ENCODE data around the gene GADL1.

DNA sequence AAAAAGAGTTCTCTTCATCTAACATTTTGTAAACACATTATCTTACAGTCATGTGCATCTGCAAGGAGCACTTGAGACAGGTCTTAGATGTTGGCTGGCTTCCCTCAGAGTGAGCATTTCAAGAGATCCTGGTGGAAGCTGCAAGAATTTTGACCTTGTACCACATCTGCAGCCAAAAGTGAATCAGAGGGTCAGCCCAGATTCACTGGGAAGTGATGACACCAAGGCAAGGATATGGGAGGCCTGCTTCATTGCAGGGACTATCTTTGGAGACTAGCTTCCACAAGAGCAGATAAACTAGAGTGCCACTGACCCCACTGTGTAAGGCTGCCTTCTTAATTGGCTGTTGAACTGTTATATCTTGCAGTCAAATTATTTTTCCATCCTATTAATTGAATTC, 21.3 kb upstream of the GADL1 start:
- no peak for TF ChIP-seq POLR2A (IDR thresholded peaks at IDR 0.05)
- TF ChIP-seq, protein P1, sequence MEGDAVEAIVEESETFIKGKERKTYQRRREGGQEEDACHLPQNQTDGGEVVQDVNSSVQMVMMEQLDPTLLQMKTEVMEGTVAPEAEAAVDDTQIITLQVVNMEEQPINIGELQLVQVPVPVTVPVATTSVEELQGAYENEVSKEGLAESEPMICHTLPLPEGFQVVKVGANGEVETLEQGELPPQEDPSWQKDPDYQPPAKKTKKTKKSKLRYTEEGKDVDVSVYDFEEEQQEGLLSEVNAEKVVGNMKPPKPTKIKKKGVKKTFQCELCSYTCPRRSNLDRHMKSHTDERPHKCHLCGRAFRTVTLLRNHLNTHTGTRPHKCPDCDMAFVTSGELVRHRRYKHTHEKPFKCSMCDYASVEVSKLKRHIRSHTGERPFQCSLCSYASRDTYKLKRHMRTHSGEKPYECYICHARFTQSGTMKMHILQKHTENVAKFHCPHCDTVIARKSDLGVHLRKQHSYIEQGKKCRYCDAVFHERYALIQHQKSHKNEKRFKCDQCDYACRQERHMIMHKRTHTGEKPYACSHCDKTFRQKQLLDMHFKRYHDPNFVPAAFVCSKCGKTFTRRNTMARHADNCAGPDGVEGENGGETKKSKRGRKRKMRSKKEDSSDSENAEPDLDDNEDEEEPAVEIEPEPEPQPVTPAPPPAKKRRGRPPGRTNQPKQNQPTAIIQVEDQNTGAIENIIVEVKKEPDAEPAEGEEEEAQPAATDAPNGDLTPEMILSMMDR (IDR thresholded peaks at IDR 0.05) = no peak
